ENCODE results near the gene ZNF654. TPM values are rescaled to one million over a fixed set of nuclear protein-coding genes. Genes with fewer than 3 reads are reported as not detected.

The ZNF654 gene
- total and polyA plus RNA-seq, 10 of the 15 experiments (the other 5 are each of a cell fraction or from before 2014, with no cell fraction given) = 2.7 to 14.2 (median 10.0) TPM

DNA sequence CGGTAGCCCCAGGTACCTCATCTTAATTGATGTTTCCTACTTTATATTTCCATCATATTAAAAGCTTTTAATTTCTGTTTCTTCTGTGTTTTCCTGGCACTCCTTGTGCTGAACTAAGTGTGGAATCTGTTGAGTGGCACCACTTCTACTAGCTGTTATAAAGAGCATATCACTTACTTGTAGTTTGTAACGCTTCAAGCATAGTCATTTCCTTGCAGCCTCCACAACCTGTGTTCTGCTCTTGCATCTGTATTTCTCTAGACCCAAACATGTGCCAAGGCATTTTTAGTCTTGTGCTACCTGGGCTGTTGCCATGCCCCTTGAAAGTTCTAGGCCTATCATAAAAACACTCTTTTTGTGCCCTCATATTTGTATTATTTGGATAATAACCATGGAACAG lies 16.0 kb downstream of the ZNF654 start (continued):
- TF ChIP-seq MYB (IDR thresholded peaks at IDR 0.05; ENCODE audit: borderline replicate concordance, low read depth, low read length) = no peak
- TF ChIP-seq ZNF274 (IDR thresholded peaks at IDR 0.05; ENCODE audit: insufficient read depth, insufficient read length) = no peak

DNA sequence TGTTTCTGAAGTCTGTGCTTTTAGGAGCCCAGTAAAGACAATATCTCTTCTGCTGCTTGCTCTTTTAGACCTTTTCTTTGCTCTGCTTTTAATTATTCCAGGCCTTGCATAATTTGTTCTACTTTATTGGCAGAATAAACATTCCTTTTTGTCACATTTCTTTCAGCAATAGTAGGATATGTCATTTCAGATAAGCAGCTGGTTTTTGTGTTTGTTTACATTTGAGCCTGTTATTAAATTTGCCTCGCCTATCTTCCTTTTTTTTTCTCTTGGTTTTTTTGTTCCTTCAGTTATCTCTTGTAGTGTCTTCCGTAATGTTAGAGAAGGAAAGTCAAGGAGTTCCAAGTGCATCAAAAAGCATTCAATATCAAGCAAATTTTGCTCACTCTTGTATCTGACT lies 16.4 kb downstream of the ZNF654 start:
- Histone ChIP-seq H3K79me2 (ENCODE audit: control insufficient read depth, insufficient read depth, low read length) (peaks cover 54% of the 10 kb centered on the region), H3K9ac (ENCODE audit: control insufficient read depth, insufficient read depth, low read length) (no peak overlapping the region), H2AFZ (ENCODE audit: control insufficient read depth, low read depth, low read length) (no peak overlapping the region), H3K4me2 (ENCODE audit: control insufficient read depth, insufficient read depth) (no peak overlapping the region), H3K4me1 (ENCODE audit: control insufficient read depth, insufficient read depth, low read length) (no peaks in the 10 kb centered on the region), H3K9me3 (replicated peaks; ENCODE audit: control insufficient read depth, insufficient read depth, low read length) (peaks cover 8% of the 10 kb centered on the region; the same call in 2 of the 3 replicates), H3K4me3 (no peak overlapping the region), H4K20me1 (ENCODE audit: control insufficient read depth, insufficient read depth) (no peaks in the 10 kb centered on the region), H3K36me3 (ENCODE audit: control insufficient read depth in 2 of 2, insufficient read depth in 2 of 2, low read length in 1 of 2) (no peaks in the 10 kb centered on the region), H3K27ac (ENCODE audit: control insufficient read depth, insufficient read depth) (no peak overlapping the region), H3K27me3 (replicated peaks in 1 of 2; ENCODE audit: control insufficient read depth in 2 of 2, insufficient read depth in 2 of 2, low read length in 1 of 2) (no peaks in the 10 kb centered on the region)
- ChIA-PET POLR2A (interaction anchor here (1.5 kb wide), 1 partner anchor 17 kb away, joined by 3 read pairs; the partner anchor contains the start of gene CGGBP1), CTCF (interaction anchor here (0.8 kb wide), 1 partner anchor 37 kb away, joined by 3 read pairs; no protein-coding TSS in a partner anchor), RAD21 (ENCODE audit: unreplicated experiment) (no interaction called here), SMC1A (ENCODE audit: uncharacterized antibody, unreplicated experiment) (interaction anchor here (1.5 to 1.8 kb wide), 2 partner anchors 11 to 38 kb away, joined by 5 to 6 read pairs; no protein-coding TSS in a partner anchor)
- FAIRE-seq (no peak), ATAC-seq (peak; percentile 15; the same call in 1 of the 3 replicates), DNase-seq (ENCODE audit: low read depth, low spot score) (no peak)
- BruUV-seq (replicated peaks) = no TSS peak
- 79% methylated on average over 2 of the region's 2 CpGs for WGBS (ENCODE audit: insufficient coverage, insufficient replicate concordance, low lambda C conversion rate, missing lambda C conversion rate)
- in situ Hi-C loops (cut with MboI) = no loop called here
- intact Hi-C loops (cut with micrococcal nuclease; ENCODE audit: unreplicated experiment) = no loop called here
- TF ChIP-seq, protein P1, sequence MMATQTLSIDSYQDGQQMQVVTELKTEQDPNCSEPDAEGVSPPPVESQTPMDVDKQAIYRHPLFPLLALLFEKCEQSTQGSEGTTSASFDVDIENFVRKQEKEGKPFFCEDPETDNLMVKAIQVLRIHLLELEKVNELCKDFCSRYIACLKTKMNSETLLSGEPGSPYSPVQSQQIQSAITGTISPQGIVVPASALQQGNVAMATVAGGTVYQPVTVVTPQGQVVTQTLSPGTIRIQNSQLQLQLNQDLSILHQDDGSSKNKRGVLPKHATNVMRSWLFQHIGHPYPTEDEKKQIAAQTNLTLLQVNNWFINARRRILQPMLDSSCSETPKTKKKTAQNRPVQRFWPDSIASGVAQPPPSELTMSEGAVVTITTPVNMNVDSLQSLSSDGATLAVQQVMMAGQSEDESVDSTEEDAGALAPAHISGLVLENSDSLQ (IDR thresholded peaks at IDR 0.05) = no peak
- TF ChIP-seq, protein P2, sequence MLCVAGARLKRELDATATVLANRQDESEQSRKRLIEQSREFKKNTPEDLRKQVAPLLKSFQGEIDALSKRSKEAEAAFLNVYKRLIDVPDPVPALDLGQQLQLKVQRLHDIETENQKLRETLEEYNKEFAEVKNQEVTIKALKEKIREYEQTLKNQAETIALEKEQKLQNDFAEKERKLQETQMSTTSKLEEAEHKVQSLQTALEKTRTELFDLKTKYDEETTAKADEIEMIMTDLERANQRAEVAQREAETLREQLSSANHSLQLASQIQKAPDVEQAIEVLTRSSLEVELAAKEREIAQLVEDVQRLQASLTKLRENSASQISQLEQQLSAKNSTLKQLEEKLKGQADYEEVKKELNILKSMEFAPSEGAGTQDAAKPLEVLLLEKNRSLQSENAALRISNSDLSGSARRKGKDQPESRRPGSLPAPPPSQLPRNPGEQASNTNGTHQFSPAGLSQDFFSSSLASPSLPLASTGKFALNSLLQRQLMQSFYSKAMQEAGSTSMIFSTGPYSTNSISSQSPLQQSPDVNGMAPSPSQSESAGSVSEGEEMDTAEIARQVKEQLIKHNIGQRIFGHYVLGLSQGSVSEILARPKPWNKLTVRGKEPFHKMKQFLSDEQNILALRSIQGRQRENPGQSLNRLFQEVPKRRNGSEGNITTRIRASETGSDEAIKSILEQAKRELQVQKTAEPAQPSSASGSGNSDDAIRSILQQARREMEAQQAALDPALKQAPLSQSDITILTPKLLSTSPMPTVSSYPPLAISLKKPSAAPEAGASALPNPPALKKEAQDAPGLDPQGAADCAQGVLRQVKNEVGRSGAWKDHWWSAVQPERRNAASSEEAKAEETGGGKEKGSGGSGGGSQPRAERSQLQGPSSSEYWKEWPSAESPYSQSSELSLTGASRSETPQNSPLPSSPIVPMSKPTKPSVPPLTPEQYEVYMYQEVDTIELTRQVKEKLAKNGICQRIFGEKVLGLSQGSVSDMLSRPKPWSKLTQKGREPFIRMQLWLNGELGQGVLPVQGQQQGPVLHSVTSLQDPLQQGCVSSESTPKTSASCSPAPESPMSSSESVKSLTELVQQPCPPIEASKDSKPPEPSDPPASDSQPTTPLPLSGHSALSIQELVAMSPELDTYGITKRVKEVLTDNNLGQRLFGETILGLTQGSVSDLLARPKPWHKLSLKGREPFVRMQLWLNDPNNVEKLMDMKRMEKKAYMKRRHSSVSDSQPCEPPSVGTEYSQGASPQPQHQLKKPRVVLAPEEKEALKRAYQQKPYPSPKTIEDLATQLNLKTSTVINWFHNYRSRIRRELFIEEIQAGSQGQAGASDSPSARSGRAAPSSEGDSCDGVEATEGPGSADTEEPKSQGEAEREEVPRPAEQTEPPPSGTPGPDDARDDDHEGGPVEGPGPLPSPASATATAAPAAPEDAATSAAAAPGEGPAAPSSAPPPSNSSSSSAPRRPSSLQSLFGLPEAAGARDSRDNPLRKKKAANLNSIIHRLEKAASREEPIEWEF (IDR thresholded peaks at IDR 0.05; ENCODE audit: insufficient replicate concordance, low read depth, low read length) = no peak
- no peak for TF ChIP-seq CHD4 (IDR thresholded peaks at IDR 0.05)
- no peak for TF ChIP-seq ZNF384 (IDR thresholded peaks at IDR 0.05; ENCODE audit: borderline replicate concordance, low read depth, low read length)
- no peak for TF ChIP-seq ZNF217 (IDR thresholded peaks at IDR 0.05)
- no peak for TF ChIP-seq NR2C2 (IDR thresholded peaks at IDR 0.05; ENCODE audit: borderline replicate concordance, control insufficient read depth, insufficient read length, low read depth)
- no peak for TF ChIP-seq TCF12 (IDR thresholded peaks at IDR 0.05; ENCODE audit: low read depth, low read length)
- TF ChIP-seq STAT1 (conservative IDR thresholded peaks at IDR 0.05) = no peak
- no peak for TF ChIP-seq SIX5 (IDR thresholded peaks at IDR 0.05; ENCODE audit: low read depth, low read length, severe bottlenecking)
- TF ChIP-seq, protein P3, sequence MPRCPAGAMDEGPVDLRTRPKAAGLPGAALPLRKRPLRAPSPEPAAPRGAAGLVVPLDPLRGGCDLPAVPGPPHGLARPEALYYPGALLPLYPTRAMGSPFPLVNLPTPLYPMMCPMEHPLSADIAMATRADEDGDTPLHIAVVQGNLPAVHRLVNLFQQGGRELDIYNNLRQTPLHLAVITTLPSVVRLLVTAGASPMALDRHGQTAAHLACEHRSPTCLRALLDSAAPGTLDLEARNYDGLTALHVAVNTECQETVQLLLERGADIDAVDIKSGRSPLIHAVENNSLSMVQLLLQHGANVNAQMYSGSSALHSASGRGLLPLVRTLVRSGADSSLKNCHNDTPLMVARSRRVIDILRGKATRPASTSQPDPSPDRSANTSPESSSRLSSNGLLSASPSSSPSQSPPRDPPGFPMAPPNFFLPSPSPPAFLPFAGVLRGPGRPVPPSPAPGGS (IDR thresholded peaks at IDR 0.05; ENCODE audit: borderline replicate concordance, insufficient read depth, low read depth, low read length, poor library complexity, severe bottlenecking) = no peak
- TF ChIP-seq MEF2B (IDR thresholded peaks at IDR 0.05; ENCODE audit: partially characterized antibody, poor library complexity, severe bottlenecking) = no peak
- TF ChIP-seq ATF7 (IDR thresholded peaks at IDR 0.05; ENCODE audit: low read depth) = no peak
